ENCODE results near the gene ULK4. TPM values are rescaled to one million over a fixed set of nuclear protein-coding genes. Genes with fewer than 3 reads are reported as not detected.
"Not testable (repeated sequence)": the region's sequence is repeated elsewhere in the genome, so short reads cannot be mapped to it uniquely, and the experiment has no call there.

The ULK4 gene
- total and polyA plus RNA-seq, 9 of the 15 experiments (the other 6 are each of a cell fraction or from before 2014, with no cell fraction given), result 3.0 to 5.9 (median 3.5) TPM

DNA sequence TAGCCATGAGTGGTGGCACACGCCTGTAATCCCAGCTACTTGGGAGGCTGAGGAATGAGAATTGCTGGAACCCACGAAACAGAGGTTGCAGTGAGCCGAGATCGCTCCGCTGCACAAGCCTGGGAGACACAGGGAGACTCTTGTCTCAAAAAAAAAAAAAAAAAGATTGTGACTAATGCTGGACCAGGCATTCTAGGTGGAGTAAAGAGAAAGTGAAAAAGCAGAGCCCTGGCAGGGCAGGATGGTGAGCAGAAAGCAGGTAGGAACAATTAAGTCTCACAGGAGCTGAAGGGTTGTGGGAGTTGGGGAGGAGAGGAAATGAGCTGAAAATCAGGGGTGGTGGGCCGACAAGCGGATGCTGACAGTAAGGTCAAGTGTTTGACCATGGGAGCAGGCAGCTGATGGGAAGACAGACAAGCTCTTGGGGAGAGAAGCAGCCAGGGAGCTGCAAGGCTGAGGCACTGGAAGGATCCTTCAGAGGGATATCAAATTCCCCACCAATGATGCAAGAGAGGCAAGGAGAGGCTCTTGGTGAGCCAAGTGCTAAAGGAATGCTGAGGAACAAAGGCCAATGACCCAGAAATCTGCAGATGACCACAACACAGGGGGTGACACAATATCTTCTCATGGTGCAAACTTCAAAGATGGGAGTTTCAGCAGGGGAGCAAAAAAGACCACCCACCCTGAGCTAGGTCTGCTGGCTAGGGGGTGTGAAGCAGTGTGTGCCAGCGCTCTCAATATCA is 251.1 kb downstream of the ULK4 start (continued):
- TF ChIP-seq, protein P1, sequence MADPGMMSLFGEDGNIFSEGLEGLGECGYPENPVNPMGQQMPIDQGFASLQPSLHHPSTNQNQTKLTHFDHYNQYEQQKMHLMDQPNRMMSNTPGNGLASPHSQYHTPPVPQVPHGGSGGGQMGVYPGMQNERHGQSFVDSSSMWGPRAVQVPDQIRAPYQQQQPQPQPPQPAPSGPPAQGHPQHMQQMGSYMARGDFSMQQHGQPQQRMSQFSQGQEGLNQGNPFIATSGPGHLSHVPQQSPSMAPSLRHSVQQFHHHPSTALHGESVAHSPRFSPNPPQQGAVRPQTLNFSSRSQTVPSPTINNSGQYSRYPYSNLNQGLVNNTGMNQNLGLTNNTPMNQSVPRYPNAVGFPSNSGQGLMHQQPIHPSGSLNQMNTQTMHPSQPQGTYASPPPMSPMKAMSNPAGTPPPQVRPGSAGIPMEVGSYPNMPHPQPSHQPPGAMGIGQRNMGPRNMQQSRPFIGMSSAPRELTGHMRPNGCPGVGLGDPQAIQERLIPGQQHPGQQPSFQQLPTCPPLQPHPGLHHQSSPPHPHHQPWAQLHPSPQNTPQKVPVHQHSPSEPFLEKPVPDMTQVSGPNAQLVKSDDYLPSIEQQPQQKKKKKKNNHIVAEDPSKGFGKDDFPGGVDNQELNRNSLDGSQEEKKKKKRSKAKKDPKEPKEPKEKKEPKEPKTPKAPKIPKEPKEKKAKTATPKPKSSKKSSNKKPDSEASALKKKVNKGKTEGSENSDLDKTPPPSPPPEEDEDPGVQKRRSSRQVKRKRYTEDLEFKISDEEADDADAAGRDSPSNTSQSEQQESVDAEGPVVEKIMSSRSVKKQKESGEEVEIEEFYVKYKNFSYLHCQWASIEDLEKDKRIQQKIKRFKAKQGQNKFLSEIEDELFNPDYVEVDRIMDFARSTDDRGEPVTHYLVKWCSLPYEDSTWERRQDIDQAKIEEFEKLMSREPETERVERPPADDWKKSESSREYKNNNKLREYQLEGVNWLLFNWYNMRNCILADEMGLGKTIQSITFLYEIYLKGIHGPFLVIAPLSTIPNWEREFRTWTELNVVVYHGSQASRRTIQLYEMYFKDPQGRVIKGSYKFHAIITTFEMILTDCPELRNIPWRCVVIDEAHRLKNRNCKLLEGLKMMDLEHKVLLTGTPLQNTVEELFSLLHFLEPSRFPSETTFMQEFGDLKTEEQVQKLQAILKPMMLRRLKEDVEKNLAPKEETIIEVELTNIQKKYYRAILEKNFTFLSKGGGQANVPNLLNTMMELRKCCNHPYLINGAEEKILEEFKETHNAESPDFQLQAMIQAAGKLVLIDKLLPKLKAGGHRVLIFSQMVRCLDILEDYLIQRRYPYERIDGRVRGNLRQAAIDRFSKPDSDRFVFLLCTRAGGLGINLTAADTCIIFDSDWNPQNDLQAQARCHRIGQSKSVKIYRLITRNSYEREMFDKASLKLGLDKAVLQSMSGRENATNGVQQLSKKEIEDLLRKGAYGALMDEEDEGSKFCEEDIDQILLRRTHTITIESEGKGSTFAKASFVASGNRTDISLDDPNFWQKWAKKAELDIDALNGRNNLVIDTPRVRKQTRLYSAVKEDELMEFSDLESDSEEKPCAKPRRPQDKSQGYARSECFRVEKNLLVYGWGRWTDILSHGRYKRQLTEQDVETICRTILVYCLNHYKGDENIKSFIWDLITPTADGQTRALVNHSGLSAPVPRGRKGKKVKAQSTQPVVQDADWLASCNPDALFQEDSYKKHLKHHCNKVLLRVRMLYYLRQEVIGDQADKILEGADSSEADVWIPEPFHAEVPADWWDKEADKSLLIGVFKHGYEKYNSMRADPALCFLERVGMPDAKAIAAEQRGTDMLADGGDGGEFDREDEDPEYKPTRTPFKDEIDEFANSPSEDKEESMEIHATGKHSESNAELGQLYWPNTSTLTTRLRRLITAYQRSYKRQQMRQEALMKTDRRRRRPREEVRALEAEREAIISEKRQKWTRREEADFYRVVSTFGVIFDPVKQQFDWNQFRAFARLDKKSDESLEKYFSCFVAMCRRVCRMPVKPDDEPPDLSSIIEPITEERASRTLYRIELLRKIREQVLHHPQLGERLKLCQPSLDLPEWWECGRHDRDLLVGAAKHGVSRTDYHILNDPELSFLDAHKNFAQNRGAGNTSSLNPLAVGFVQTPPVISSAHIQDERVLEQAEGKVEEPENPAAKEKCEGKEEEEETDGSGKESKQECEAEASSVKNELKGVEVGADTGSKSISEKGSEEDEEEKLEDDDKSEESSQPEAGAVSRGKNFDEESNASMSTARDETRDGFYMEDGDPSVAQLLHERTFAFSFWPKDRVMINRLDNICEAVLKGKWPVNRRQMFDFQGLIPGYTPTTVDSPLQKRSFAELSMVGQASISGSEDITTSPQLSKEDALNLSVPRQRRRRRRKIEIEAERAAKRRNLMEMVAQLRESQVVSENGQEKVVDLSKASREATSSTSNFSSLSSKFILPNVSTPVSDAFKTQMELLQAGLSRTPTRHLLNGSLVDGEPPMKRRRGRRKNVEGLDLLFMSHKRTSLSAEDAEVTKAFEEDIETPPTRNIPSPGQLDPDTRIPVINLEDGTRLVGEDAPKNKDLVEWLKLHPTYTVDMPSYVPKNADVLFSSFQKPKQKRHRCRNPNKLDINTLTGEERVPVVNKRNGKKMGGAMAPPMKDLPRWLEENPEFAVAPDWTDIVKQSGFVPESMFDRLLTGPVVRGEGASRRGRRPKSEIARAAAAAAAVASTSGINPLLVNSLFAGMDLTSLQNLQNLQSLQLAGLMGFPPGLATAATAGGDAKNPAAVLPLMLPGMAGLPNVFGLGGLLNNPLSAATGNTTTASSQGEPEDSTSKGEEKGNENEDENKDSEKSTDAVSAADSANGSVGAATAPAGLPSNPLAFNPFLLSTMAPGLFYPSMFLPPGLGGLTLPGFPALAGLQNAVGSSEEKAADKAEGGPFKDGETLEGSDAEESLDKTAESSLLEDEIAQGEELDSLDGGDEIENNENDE (IDR thresholded peaks at IDR 0.05; ENCODE audit: low read depth, low read length), result no peak
- no peak for TF ChIP-seq FOXA3 (CRISPR knock-in tag; conservative IDR thresholded peaks at IDR 0.05 in 1 of 2, IDR thresholded peaks at IDR 0.05 in 1 of 2)
- no peak for TF ChIP-seq MCM5 (IDR thresholded peaks at IDR 0.05; ENCODE audit: low read depth)
- TF ChIP-seq, protein P2, sequence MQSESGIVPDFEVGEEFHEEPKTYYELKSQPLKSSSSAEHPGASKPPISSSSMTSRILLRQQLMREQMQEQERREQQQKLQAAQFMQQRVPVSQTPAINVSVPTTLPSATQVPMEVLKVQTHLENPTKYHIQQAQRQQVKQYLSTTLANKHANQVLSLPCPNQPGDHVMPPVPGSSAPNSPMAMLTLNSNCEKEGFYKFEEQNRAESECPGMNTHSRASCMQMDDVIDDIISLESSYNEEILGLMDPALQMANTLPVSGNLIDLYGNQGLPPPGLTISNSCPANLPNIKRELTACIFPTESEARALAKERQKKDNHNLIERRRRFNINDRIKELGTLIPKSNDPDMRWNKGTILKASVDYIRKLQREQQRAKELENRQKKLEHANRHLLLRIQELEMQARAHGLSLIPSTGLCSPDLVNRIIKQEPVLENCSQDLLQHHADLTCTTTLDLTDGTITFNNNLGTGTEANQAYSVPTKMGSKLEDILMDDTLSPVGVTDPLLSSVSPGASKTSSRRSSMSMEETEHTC (IDR thresholded peaks at IDR 0.05), result no peak
- TF ChIP-seq GATAD2B (IDR thresholded peaks at IDR 0.05; ENCODE audit: borderline replicate concordance), result no peak

- H3K79me2 ChIP-seq (ENCODE audit: control insufficient read depth, insufficient read depth, low read length); CTCF ChIA-PET (ENCODE audit: low intra/inter-chr PET ratio); ATAC-seq; H3K36me3 ChIP-seq (ENCODE audit: control insufficient read depth, insufficient read depth, low read length); H3K9me3 ChIP-seq (replicated peaks; ENCODE audit: control insufficient read depth, insufficient read depth, low read depth, low read length); BruUV-seq (replicated peaks); H3K9me1 ChIP-seq (ENCODE audit: control insufficient read depth, insufficient read depth, low read length); DNase-seq (ENCODE audit: extremely low read depth in 1 of 4, low spot score in 3 of 4); H4K20me1 ChIP-seq (replicated peaks; ENCODE audit: control insufficient read depth, insufficient read depth, low read length); H3K4me3 ChIP-seq; H3K27me3 ChIP-seq (ENCODE audit: control insufficient read depth in 2 of 2, insufficient read depth in 2 of 2, low read length in 2 of 2); POLR2A ChIA-PET; H3K4me2 ChIP-seq (ENCODE audit: insufficient read depth, low read length); H3K9ac ChIP-seq (ENCODE audit: insufficient read depth in 1 of 2, low read depth in 2 of 2, low read length in 2 of 2); intact Hi-C loops (cut with micrococcal nuclease); FAIRE-seq; H2AFZ ChIP-seq (ENCODE audit: low read depth, low read length); H3K4me1 ChIP-seq (replicated peaks in 1 of 2; ENCODE audit: control insufficient read depth in 2 of 2, insufficient read depth in 2 of 2, low read length in 2 of 2); H3K27ac ChIP-seq (ENCODE audit: extremely low read depth, low read depth, low read length): not testable (repeated sequence)
- 79% methylated on average over 8 of the region's 8 CpGs for WGBS (ENCODE audit: insufficient coverage, low coverage, missing lambda C conversion rate)
- in situ Hi-C loops (cut with MboI), result loop anchor here (10.0 kb wide), 1 partner anchor 156 kb away; no protein-coding TSS in a partner anchor
Observed at GRCh38 chr3:41709213-41709612, 252.7 kb downstream of the ULK4 start.

Measured in K562 (cell line).